Ovary (tissue), 9 donors: ENCODE data around the gene HMG20B. TPM values are rescaled to one million over a fixed set of nuclear protein-coding genes. Genes with fewer than 3 reads are reported as not detected.

Source experiments
- DNase-seq, 5 donors: peaks; one replicate each; pipeline ENCODE4 v3.0.0-alpha.2; 2019 to 2020
- H3K27ac ChIP-seq, 2 donors: fragments of 200-600 bp; one replicate each; pipeline versions ENCODE4 v1.5.1 to v1.8.0; 2019 to 2022
- H3K27me3 ChIP-seq: fragments of 200-600 bp; one replicate; pipeline ENCODE4 v1.8.0; 2022
- H3K36me3 ChIP-seq: fragments of 200-600 bp; sonication (generic); one replicate; pipeline ENCODE4 v1.5.1; 2019
- H3K4me1 ChIP-seq: one replicate; pipeline ENCODE4 v1.8.1; 2013; ENCODE audit warnings: mild to moderate bottlenecking, moderate library complexity; ENCODE audit not compliant: insufficient read depth
- H3K4me3 ChIP-seq: fragments of 200-600 bp; sonication (generic); one replicate; pipeline ENCODE4 v1.5.1; 2017
- H3K9me3 ChIP-seq, 2 donors: fragments of 200-600 bp in 1 of 2; sonication (generic) in 1 of 2; one replicate each; pipeline versions ENCODE4 v1.5.1 to v1.8.1; 2013 to 2019; ENCODE audit warnings: mild to moderate bottlenecking in 1 of 2, moderate library complexity in 1 of 2
- EP300 ChIP-seq: sonication (generic); formaldehyde crosslinking; IDR thresholded peaks from one replicate; pipeline ENCODE4 v1.6.1; 2017; ENCODE audit warnings: antibody characterized with exemption
- POLR2A ChIP-seq: fragments of 450-650 bp; IDR thresholded peaks from one replicate; pipeline ENCODE4 v1.6.1; 2017; ENCODE audit warnings: antibody characterized with exemption, mild to moderate bottlenecking, moderate library complexity
- WGBS, 3 donors: extraction: QIAGEN DNeasy Blood & Tissue Kit in 1 of 3; methylation state at CpG; one replicate each; pipeline versions ENCODE4 v1.1.5 to v1.1.7; 2013 to 2017; 5-methylcytosine and 5-hydroxymethylcytosine counted together
- intact Hi-C, 4 donors: fragments of 100-400 bp; cut with DNase I; formaldehyde crosslinking; loops; one replicate each; pipeline versions ENCODE4 v1.11.0 to v1.15.1; 2022 to 2023
- polyA plus RNA-seq, 2 donors: library from polyadenylated mRNA; stranded (reverse); fragments of 200-250 nt in 1 of 2; fragments of 350-450 nt in 1 of 2; fragmentation: Illumina TruSeq in 1 of 2; extraction: RNeasy Lipid Tissue Mini Kit (QIAGEN cat#74804) in 1 of 2; gene quantifications; one replicate each; pipeline ENCODE4 v1.2.3, GENCODE V29; 2013 to 2014
- total RNA-seq, 7 donors: library from RNA; depleted of rRNA in 2 of 7; stranded (reverse); fragments of >200 nt in 2 of 7; fragmentation: NEBNext Ultra II Directional in 3 of 7; extraction: Animal tissue kit (Norgen Biotek cat#: 25700) in 3 of 7; gene quantifications; one replicate each; pipeline versions ENCODE4 v1.1.0 to v1.2.4, GENCODE V29; 2016 to 2023
- TF ChIP-seq, protein P1 (sequence below), 3 donors: fragments of 450-650 bp in 2 of 3; fragments of 200-600 bp in 1 of 3; IDR thresholded peaks; one replicate each; pipeline versions ENCODE4 v1.5.1 to v1.8.0; 2016 to 2022; ENCODE audit warnings: antibody characterized with exemption in 3 of 3, mild to moderate bottlenecking in 1 of 3
- donor health status: DM: no; HTN: no; CAD: no; lungs with moderate emphysema.
- donor health status: DM: no; HTN: no; CAD: no.
- donor health status: Bipolar disorder and iron deficiency.
- donor health status: DM: yes; HTN: yes; CAD: no.
- donor health status: DM: no; HTN: no; CAD: no.
- donor health status: DM: yes; HTN: yes; CAD: no.

Gene HMG20B
- total and polyA plus RNA-seq, 9 donors = 33.2 to 109 (median 60.3) TPM

DNA sequence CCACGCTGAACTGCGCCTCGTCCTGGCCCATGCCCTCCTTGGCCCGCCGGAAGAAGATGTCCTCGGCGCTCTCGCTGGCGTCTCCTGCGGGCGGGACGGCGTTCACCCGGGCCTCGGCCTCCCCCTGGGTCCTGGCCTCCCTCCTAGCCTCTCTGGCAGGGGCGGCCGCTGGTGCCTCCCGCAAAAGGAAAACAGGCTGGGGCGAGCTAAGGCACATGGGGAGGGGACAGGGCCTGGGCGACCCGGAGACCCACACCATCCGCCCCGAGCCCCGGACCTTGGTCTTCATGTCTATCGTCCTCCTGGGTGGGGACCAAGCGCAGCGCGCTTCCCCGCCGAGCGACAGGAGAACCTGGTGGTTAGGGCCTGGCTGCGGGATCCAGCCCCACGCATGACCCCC lies 39.6 kb downstream of the HMG20B start:
- Histone ChIP-seq H3K27me3 (no peaks in the 10 kb centered on the region), H3K27ac (no peak overlapping the region), H3K4me1 (peaks cover 7% of the 10 kb centered on the region), H3K9me3 (no peaks in the 10 kb centered on the region), H3K36me3 (no peaks in the 10 kb centered on the region), H3K4me3 (no peak overlapping the region)
- WGBS, 3 donors = 96% methylated on average over 33 of the region's 33 CpGs
- TF ChIP-seq EP300 = no peak
- TF ChIP-seq, protein P1, sequence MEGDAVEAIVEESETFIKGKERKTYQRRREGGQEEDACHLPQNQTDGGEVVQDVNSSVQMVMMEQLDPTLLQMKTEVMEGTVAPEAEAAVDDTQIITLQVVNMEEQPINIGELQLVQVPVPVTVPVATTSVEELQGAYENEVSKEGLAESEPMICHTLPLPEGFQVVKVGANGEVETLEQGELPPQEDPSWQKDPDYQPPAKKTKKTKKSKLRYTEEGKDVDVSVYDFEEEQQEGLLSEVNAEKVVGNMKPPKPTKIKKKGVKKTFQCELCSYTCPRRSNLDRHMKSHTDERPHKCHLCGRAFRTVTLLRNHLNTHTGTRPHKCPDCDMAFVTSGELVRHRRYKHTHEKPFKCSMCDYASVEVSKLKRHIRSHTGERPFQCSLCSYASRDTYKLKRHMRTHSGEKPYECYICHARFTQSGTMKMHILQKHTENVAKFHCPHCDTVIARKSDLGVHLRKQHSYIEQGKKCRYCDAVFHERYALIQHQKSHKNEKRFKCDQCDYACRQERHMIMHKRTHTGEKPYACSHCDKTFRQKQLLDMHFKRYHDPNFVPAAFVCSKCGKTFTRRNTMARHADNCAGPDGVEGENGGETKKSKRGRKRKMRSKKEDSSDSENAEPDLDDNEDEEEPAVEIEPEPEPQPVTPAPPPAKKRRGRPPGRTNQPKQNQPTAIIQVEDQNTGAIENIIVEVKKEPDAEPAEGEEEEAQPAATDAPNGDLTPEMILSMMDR (IDR thresholded peaks at IDR 0.05) = no peak
- intact Hi-C loops = loop anchor here in 2 of 4 donors (10.0 kb wide), 2 partner anchors 68 to 288 kb away; no protein-coding TSS in a partner anchor
- DNase-seq = peak in 3 of 5 donors; percentile 25 to 41 (median 31)

DNA sequence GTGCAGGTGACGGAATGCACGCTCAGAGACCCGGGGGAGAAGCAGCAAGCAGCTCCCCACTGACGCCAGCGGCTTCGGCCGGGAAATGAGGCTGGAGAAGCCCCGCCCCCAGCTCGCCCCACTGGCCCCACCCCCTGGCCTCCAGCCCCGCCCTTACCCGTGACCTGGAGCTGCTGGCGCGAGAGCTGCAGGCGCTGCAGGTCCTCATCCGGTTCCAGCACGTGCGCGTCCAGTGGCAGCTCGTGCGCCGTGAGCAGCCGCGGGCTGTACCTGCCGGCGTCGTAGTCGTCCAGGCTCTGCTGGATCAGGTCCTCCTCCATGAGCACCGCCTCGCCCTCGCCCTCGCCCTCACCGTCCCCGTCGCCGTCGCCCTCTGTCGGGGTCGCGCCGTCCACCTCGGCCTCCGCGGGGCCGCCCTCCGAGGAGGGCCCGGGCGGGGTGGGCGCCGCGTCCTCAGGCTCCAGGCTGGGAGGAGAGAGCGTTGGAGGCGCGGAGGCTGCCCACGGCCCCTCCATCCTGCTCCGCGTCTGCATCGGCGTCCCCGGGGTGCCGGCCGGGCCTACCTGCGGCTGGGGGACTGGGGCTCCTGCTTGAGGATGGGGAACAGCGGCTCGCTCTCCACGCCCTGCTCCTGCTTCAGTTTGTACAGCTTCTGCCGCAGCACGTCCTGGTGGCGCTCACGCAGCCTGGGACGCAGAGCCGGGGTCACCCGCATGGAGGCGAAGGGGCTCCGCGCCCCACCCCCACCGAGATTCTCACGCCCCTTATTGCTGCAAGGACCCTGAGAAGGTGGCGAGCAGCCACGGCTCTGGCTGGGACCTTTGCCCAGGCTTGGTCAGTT lies 40.4 kb downstream of the HMG20B start:
- Histone ChIP-seq H3K36me3 (no peaks in the 10 kb centered on the region), H3K4me3 (no peak overlapping the region), H3K9me3 (no peaks in the 10 kb centered on the region), H3K27me3 (no peaks in the 10 kb centered on the region), H3K27ac (no peak overlapping the region), H3K4me1 (peaks cover 1% of the 10 kb centered on the region)
- TF ChIP-seq, protein P1 (IDR thresholded peaks at IDR 0.05) = no peak
- no peak for TF ChIP-seq EP300
- TF ChIP-seq POLR2A = no peak
- 72 to 78% (median 76%) methylated on average over 75 to 79 of the region's 79 CpGs for WGBS, 3 donors
- intact Hi-C loops = loop anchor here in 2 of 4 donors (10.0 kb wide), 2 partner anchors 68 to 288 kb away; no protein-coding TSS in a partner anchor
- DNase-seq = peak in 4 of 5 donors; percentile 31 to 67 (median 52)

DNA sequence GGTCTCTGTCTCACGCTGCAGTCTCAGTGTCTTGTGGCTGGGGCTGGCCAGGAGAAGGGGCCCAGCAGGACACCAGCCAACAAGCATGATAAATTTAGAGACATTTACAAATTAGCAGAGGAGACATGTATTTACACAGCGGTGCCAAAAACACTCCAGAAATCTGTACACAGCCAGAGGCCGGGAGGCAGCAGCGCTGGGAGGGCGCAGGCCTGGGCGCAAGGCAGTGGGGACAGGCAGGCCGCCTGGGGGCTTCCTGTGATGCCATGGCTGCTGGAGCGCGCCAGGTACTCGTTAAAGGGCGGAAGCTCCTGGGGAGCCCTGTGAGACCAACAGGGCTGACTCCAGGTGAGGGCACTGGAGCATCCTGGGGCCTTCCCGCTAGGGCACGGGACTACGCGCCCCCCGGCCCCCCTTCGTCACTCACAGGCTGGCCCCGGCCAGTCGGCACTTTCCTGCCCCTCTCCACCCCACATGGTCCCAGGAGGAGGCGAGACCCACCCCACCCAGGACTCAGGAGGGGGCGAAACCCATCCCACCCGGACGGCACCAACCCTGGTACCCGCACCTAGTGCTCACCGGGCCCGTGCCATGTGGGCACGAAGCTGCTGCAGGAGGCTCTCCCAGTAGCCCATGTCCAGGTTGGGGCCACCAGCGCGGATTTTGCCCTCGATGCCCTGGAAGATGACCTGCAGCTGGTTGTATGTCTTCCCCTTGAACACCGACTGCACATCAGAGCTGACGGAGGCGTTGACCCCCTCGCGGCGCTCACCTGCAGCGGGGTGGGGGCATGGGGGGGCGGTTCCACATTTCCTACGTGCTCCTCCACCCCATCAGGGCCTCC lies 41.3 kb downstream of the HMG20B start:
- Histone ChIP-seq H3K36me3 (no peaks in the 10 kb centered on the region), H3K4me1 (peaks cover 1% of the 10 kb centered on the region), H3K4me3 (no peak overlapping the region), H3K27me3 (no peaks in the 10 kb centered on the region), H3K27ac (no peak overlapping the region), H3K9me3 (no peaks in the 10 kb centered on the region)
- 76 to 82% (median 78%) methylated on average over 38 to 39 of the region's 39 CpGs for WGBS, 3 donors
- intact Hi-C loops = loop anchor here in 2 of 4 donors (10.0 kb wide), 2 partner anchors 69 to 289 kb away; no protein-coding TSS in a partner anchor
- DNase-seq = peak in 3 of 5 donors; percentile 24 to 37 (median 36)
- TF ChIP-seq, protein P1 (IDR thresholded peaks at IDR 0.05) = no peak
- TF ChIP-seq EP300 (no peak), POLR2A (no peak)

DNA sequence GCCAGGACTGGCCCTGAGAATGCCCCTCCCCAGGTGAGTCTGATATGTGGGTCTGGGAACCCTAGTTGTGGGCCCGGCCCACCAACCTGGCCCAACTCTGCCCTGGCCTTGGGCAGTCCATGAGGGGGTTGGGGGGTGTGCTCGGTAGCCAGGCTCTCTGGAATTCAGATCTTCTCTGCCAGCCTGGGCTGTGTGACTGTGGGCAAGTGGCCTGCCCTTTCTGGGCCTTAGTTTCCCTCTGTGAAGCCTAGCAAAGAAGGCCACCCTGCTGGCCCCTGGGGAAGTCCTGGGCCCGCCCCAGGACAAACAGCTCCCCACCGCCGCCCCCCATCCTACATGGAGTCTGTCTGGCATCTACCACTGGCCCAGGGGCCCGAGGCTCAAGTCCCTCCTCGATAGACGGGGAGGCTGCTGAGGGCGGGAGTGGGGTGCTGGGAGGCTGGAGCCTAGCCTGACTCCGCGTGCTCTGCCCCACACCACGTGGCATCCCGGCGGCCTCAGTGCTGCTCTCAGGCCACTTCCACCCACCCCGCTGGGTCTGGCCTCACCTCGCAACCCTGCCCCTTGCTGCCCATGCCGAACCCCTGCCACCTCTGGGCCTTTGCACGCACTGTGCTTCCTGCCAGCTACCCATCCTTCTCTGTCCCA lies 42.2 kb downstream of the HMG20B start:
- H3K36me3 ChIP-seq = no peaks in the 10 kb centered on the region

More for the DNA sequence above, 42.2 kb downstream of the HMG20B start:
- Histone ChIP-seq H3K27me3 (no peaks in the 10 kb centered on the region), H3K27ac (no peak overlapping the region), H3K4me3 (no peak overlapping the region), H3K9me3 (no peaks in the 10 kb centered on the region), H3K4me1 (peaks cover 1% of the 10 kb centered on the region)
- peak in 1 of 5 donors; percentile 18 for DNase-seq
- TF ChIP-seq POLR2A = no peak
- TF ChIP-seq EP300 = no peak
- TF ChIP-seq, protein P1 (IDR thresholded peaks at IDR 0.05) = no peak
- 88 to 89% (median 88%) methylated on average over 17 to 18 of the region's 18 CpGs for WGBS, 3 donors
- intact Hi-C loops = loop anchor here in 3 of 4 donors (5.0 to 10.0 kb wide), 5 partner anchors 68 to 313 kb away; no protein-coding TSS in a partner anchor
